Astrocyte of the spinal cord (primary cell): ENCODE measurements around the gene MN1.

Experiments used
- DNase-seq: peaks from one replicate; pipeline ENCODE4 v3.0.0; 2011; ENCODE audit warnings: low read depth, low spot score
- H3K4me3 ChIP-seq: 2 replicates; pipeline ENCODE4 v1.5.1; 2011; ENCODE audit warnings: low read depth, mild to moderate bottlenecking, low read length, moderate library complexity
- in situ Hi-C: cut with HindIII; loops from 2 replicates; pipeline ENCODE4 v1.10.0; 2017; ENCODE audit warnings: low sequenced_read_pairs
- TF ChIP-seq, protein P1 (sequence below): IDR thresholded peaks from 2 replicates; pipeline ENCODE4 v1.5.1; 2012; ENCODE audit warnings: low read depth, mild to moderate bottlenecking, low read length, inconsistent platforms

The MN1 gene

GRCh38 chr22:27809226-27809603 is 7.7 kb upstream of the MN1 start:
- in situ Hi-C loops: no loop called here
- H3K4me3 ChIP-seq: no peak overlapping the region
- no peak for DNase-seq
- TF ChIP-seq, protein P1, sequence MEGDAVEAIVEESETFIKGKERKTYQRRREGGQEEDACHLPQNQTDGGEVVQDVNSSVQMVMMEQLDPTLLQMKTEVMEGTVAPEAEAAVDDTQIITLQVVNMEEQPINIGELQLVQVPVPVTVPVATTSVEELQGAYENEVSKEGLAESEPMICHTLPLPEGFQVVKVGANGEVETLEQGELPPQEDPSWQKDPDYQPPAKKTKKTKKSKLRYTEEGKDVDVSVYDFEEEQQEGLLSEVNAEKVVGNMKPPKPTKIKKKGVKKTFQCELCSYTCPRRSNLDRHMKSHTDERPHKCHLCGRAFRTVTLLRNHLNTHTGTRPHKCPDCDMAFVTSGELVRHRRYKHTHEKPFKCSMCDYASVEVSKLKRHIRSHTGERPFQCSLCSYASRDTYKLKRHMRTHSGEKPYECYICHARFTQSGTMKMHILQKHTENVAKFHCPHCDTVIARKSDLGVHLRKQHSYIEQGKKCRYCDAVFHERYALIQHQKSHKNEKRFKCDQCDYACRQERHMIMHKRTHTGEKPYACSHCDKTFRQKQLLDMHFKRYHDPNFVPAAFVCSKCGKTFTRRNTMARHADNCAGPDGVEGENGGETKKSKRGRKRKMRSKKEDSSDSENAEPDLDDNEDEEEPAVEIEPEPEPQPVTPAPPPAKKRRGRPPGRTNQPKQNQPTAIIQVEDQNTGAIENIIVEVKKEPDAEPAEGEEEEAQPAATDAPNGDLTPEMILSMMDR: no peak

GRCh38 chr22:27808451-27809225 is 7.1 kb upstream of the MN1 start:
- in situ Hi-C loops: no loop called here
- DNase-seq: no peak

GRCh38 chr22:27805841-27806240 is 4.3 kb upstream of the MN1 start:
- DNase-seq: no peak
- in situ Hi-C loops: no loop called here
- H3K4me3 ChIP-seq: no peak overlapping the region
- TF ChIP-seq, protein P1: no peak

More at GRCh38 chr22:27808451-27809225, 7.1 kb upstream of the MN1 start:
- TF ChIP-seq, protein P1: no peak
- no peak overlapping the region for H3K4me3 ChIP-seq

DNA sequence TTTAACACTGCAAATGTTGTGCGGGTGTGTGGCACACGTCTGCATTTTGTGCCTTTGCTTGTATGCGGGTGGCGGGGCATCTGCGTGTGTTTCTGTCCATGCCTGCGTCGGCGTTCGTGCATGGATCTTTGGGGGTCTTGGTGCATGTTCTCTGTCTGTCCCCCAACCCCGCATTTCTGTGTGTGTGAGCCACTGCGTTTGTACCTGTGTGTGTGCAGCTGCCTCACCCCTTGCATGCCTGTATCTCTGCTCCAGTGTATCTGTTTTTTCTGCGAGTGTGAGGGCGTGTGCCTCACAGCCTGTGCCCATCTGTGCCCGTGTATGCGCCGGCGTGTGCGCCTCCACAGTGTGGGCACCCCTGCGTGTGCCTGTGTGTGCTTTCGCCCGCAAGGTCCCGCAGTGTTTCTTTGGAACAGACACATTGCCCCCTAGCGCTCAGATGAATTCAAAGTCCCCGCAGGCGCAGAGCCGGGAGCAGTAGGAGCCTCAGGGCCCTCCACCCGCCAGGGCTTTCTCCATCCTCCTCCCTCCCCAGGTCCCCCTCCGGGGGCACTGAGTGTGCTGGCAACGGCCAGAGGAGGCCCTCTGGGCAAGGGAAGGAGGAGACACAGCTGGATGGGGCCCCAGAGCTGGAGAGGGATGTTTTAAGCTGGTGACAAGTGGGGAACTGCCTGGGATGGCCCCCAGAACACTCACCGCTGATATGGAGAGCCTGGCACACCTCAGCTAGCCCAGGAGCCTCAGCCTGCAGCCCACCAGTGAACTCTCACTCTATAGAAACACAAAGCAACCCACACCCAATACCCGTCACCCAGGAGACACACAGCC is 3.1 kb upstream of the MN1 start:
- DNase-seq: peak; percentile 65
- in situ Hi-C loops: no loop called here
- H3K4me3 ChIP-seq: no peak overlapping the region
- TF ChIP-seq, protein P1: peak; percentile 74

- no peak for DNase-seq
- H3K4me3 ChIP-seq: no peak overlapping the region
- TF ChIP-seq, protein P1: no peak
- in situ Hi-C loops: no loop called here
These were observed 2.4 kb upstream of the MN1 start for GRCh38 chr22:27803841-27804415.

GRCh38 chr22:27802346-27803073 is 954 bp upstream of the MN1 start:
- peak overlapping the region; percentile 64 for H3K4me3 ChIP-seq
- TF ChIP-seq, protein P1: no peak
- in situ Hi-C loops: no loop called here
- DNase-seq: no peak
